Measurements from ENCODE around the gene FHL2. TPM values are rescaled to one million over a fixed set of nuclear protein-coding genes. Genes with fewer than 3 reads are reported as not detected.

FHL2 gene
- total RNA-seq, 4 donors from 2014 or later = 93.9 to 150 (median 109) TPM

DNA sequence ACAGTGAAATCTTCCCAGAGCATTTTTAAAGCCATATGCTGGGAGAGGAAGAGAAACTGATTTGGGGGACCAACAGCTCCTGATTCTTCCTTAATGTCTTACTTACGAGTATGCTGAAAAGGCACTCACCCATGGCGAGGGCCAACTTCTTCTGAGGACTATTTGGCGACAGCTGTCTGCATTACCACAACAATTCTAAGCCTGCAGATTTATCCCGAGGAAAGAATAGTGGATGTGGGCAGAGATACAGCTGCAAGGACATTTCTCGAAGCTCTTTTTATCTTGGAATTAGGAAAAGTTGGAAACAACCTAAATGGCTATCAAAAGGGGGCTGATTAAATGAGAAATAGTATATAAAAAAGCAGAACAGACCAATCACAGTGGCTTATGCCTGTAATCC, 40.3 kb upstream of the FHL2 start:
- Histone ChIP-seq H3K4me3 (no peak overlapping the region), H3K36me3 (no peaks in the 10 kb centered on the region), H3K27ac (no peak overlapping the region), H3K9me3 (no peaks in the 10 kb centered on the region), H3K4me1 (peaks cover 0 to 27% (median 0%) of the 10 kb centered on the region in 3 donors), H3K27me3 (no peaks in the 10 kb centered on the region)
- TF ChIP-seq EP300 (IDR thresholded peaks at IDR 0.05) = no peak
- TF ChIP-seq POLR2AphosphoS5 (IDR thresholded peaks at IDR 0.05) = no peak
- TF ChIP-seq POLR2A (IDR thresholded peaks at IDR 0.05) = no peak
- TF ChIP-seq, protein P1, sequence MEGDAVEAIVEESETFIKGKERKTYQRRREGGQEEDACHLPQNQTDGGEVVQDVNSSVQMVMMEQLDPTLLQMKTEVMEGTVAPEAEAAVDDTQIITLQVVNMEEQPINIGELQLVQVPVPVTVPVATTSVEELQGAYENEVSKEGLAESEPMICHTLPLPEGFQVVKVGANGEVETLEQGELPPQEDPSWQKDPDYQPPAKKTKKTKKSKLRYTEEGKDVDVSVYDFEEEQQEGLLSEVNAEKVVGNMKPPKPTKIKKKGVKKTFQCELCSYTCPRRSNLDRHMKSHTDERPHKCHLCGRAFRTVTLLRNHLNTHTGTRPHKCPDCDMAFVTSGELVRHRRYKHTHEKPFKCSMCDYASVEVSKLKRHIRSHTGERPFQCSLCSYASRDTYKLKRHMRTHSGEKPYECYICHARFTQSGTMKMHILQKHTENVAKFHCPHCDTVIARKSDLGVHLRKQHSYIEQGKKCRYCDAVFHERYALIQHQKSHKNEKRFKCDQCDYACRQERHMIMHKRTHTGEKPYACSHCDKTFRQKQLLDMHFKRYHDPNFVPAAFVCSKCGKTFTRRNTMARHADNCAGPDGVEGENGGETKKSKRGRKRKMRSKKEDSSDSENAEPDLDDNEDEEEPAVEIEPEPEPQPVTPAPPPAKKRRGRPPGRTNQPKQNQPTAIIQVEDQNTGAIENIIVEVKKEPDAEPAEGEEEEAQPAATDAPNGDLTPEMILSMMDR (IDR thresholded peaks at IDR 0.05) = no peak
- no peak for ATAC-seq
- WGBS, 2 donors (ENCODE audit: low coverage in 1 of 2) = 65 to 88% methylated on average over 5 of the region's 5 CpGs

DNA sequence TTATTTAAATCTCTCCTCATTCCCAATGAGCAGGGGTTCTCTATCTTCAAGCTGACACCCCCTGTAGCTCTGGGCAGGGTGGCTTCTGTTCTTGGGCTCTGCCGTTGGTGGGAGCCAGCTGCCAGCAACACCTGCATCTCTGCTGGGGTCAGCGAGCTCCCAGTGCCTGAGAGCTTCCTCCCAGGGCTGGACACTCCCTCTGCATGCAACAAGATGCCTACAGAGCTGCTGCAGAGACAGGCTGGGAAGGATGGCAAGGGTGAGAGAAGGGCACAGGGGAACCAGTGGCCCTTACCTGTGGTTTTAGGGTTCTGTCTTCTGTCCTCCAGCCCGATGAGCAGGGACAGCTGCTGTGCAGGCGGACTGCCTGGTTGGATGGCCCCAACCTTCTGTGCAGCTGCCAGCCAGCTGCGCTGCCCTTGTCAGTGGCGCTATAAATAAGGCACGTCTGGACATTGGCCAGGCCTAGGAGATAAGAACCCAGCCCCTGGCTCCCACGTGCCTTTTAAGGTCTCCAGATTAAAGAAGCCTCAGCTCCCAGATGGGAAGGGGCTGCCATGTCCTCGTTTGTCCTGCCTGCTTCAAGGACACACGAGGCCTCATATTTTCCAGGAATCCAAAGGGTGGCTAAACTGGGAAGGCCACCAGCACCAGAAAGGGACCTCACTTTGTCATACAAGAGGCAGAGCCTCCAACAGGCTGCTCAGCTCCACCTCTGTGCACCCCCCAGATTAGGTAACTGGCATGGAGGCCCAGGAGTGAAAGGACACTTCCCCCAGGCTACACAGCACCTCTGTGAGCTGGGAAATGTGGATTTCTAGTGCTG, 39.5 kb upstream of the FHL2 start:
- TF ChIP-seq, protein P1 (IDR thresholded peaks at IDR 0.05) = no peak
- TF ChIP-seq POLR2AphosphoS5 (IDR thresholded peaks at IDR 0.05) (no peak), EP300 (IDR thresholded peaks at IDR 0.05) (no peak), POLR2A (IDR thresholded peaks at IDR 0.05) (no peak)
- no peak for ATAC-seq
- H3K27me3 ChIP-seq = no peaks in the 10 kb centered on the region

DNA sequence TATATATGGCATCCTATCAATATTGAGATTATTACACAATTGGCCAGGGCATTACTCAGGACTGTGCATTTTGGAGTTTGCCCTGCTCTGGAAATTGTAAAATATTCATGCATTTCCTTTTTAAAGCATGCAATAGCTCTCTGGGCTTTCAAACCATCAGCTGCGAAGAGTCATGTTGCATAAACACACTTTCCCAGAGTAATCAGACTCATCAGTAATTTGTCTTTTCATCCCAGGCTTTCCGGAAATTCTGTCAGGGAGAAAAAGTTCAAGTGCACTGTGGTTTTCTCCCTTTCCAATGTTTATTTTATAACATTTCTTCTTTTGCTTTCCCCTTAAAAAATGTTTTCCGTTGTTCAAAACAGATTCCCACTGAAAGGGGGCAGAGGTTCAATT, 38.9 kb upstream of the FHL2 start:
- 29 to 41% methylated on average over 3 of the region's 3 CpGs for WGBS, 2 donors (ENCODE audit: low coverage in 1 of 2)
- no peaks in the 10 kb centered on the region for H3K27me3 ChIP-seq
- H3K4me1 ChIP-seq = peaks cover 0 to 27% (median 0%) of the 10 kb centered on the region in 3 donors
- peak overlapping the region in 2 of 4 donors; percentile 14 to 53 for H3K27ac ChIP-seq
- no peak for ATAC-seq
- H3K4me3 ChIP-seq = no peak overlapping the region
- no peaks in the 10 kb centered on the region for H3K36me3 ChIP-seq
- no peak for TF ChIP-seq POLR2A (IDR thresholded peaks at IDR 0.05)
- TF ChIP-seq POLR2AphosphoS5 (IDR thresholded peaks at IDR 0.05) = peak; percentile 61
- TF ChIP-seq, protein P1 (IDR thresholded peaks at IDR 0.05) = no peak
- no peak for TF ChIP-seq EP300 (IDR thresholded peaks at IDR 0.05)
- no peaks in the 10 kb centered on the region for H3K9me3 ChIP-seq

More for the DNA sequence above, 39.5 kb upstream of the FHL2 start:
- H3K9me3 ChIP-seq = no peaks in the 10 kb centered on the region
- peaks cover 0 to 21% (median 0%) of the 10 kb centered on the region in 3 donors for H3K4me1 ChIP-seq
- no peaks in the 10 kb centered on the region for H3K36me3 ChIP-seq
- peak overlapping the region in 2 of 4 donors; percentile 14 to 53 for H3K27ac ChIP-seq
- H3K4me3 ChIP-seq = no peak overlapping the region
- WGBS, 2 donors (ENCODE audit: low coverage in 1 of 2) = 21% methylated on average over 3 of the region's 10 CpGs; no CpG with 5 or more reads in 1 of the 2 donors

DNA sequence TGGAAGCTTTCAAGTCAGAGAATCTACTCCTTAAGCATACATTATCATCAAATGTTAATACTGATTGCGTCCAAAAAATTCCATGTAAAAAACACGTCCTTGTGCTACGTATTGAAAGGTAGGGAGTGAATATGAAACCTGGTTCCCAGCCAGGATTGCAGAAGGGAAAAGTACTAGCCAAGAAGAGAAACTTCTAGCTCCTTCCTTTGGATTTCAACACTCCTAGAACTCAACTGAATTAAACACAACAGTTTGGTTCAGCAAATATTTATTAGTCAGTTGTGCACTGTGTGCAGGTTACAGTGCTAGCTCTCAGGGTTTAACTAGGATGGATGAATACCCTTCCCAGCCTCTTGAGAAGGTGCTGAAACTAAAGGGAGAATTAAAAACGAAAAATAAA, 33.9 kb upstream of the FHL2 start:
- H3K27me3 ChIP-seq = no peaks in the 10 kb centered on the region
- no peaks in the 10 kb centered on the region for H3K36me3 ChIP-seq
- WGBS, 2 donors (ENCODE audit: low coverage in 1 of 2) = 31 to 47% methylated on average over 4 of the region's 4 CpGs
- no peak for TF ChIP-seq POLR2A (IDR thresholded peaks at IDR 0.05)
- peak; percentile 27 for TF ChIP-seq POLR2AphosphoS5 (IDR thresholded peaks at IDR 0.05)
- H3K4me1 ChIP-seq = peaks cover 0 to 28% (median 0%) of the 10 kb centered on the region in 3 donors
- H3K4me3 ChIP-seq = no peak overlapping the region
- H3K27ac ChIP-seq = peak overlapping the region in 1 of 4 donors; percentile 61
- peak; percentile 29 for ATAC-seq
- H3K9me3 ChIP-seq = no peaks in the 10 kb centered on the region

DNA sequence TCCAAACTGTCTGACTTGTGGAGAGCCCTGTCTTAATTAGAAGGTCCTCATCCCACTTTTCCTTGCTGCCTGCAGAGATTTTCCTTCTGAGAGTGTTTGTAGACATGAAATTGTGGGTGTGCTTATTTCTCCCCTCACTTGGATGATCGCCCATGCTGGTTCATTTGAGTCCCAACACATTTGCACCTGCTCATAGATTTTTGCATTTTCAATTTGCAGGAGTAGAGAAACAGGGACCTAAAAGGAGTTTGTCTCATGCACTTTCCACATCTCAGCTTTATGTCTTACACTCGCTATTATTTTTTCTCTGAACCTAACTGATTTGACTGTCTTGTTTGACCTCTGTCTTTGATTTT, 33.2 kb upstream of the FHL2 start:
- WGBS, 2 donors (ENCODE audit: low coverage in 1 of 2) = 37 to 57% methylated on average over 2 of the region's 2 CpGs
- H3K4me3 ChIP-seq = no peak overlapping the region
- H3K27me3 ChIP-seq = no peaks in the 10 kb centered on the region
- H3K27ac ChIP-seq = peak overlapping the region in 3 of 4 donors; percentile 52 to 61 (median 54)
- TF ChIP-seq POLR2AphosphoS5 (IDR thresholded peaks at IDR 0.05) (no peak), POLR2A (IDR thresholded peaks at IDR 0.05) (no peak), EP300 (IDR thresholded peaks at IDR 0.05) (no peak)
- TF ChIP-seq, protein P1 (IDR thresholded peaks at IDR 0.05) = no peak
- H3K4me1 ChIP-seq = peaks cover 0 to 24% (median 0%) of the 10 kb centered on the region in 3 donors
- no peaks in the 10 kb centered on the region for H3K36me3 ChIP-seq
- no peaks in the 10 kb centered on the region for H3K9me3 ChIP-seq
- no peak for ATAC-seq

All from gastroesophageal sphincter (tissue), 4 donors.